IMR-90 (cell line): Measurements from ENCODE around the gene TRDN. TPM values are rescaled to one million over a fixed set of nuclear protein-coding genes. Genes with fewer than 3 reads are reported as not detected.

Experiments
- ATAC-seq: fragments of 200-7000 bp; cut with Tn5 transposase; 2 replicates; pipeline ENCODE4 v1.9.1; 2020; ENCODE audit warnings: low read depth, mild to moderate bottlenecking, moderate library complexity
- BruUV-seq: library from RNA; stranded (reverse); fragments of 400-500 nt; replicated peaks from 2 replicates; lab custom pipeline; 2021; lab: Mats Ljungman, UMichigan
- CTCF ChIA-PET: fragments of 300-600 bp; formaldehyde crosslinking; extraction: SDS; loops from one replicate; lab custom pipeline; 2021; ENCODE audit warnings: antibody characterized with exemption; lab: Yijun Ruan, JAX
- POLR2A ChIA-PET: fragments of 300-600 bp; sonication (Branson Sonifier 250); formaldehyde crosslinking; loops from one replicate; lab custom pipeline; 2022; ENCODE audit warnings: antibody characterized with exemption; ENCODE audit not compliant: unreplicated experiment; lab: Charles Lee
- DNase-seq: peaks from one replicate; pipeline ENCODE4 v3.0.0; 2013
- H2AFZ ChIP-seq: replicated peaks from 2 replicates; pipeline ENCODE3; 2013; ENCODE audit warnings: low read length, mild to moderate bottlenecking; ENCODE audit not compliant: poor library complexity
- H2AK5ac ChIP-seq: 2 replicates; pipeline ENCODE4 v1.6.1; 2013; ENCODE audit warnings: low read depth, low read length, inconsistent platforms
- H2AK9ac ChIP-seq: replicated peaks from 2 replicates; pipeline ENCODE3; 2013; ENCODE audit warnings: mild to moderate bottlenecking, low read depth, low read length, moderate library complexity; ENCODE audit not compliant: poor library complexity
- H2BK120ac ChIP-seq: 2 replicates; pipeline ENCODE4 v1.6.1; 2013; ENCODE audit warnings: low read depth, low read length, inconsistent platforms
- H2BK15ac ChIP-seq: 3 replicates; pipeline ENCODE4 v1.6.1; 2013; ENCODE audit warnings: low read depth, low read length, inconsistent platforms
- H2BK20ac ChIP-seq: 2 replicates; pipeline ENCODE4 v1.6.1; 2013; ENCODE audit warnings: low read depth, mild to moderate bottlenecking, inconsistent platforms, low read length, moderate library complexity
- H2BK5ac ChIP-seq: 2 replicates; pipeline ENCODE4 v1.6.1; 2013; ENCODE audit warnings: mild to moderate bottlenecking, low read depth, low read length, inconsistent platforms; ENCODE audit not compliant: poor library complexity, severe bottlenecking
- H3K14ac ChIP-seq: replicated peaks from 2 replicates; pipeline ENCODE4 v1.6.1; 2013; ENCODE audit warnings: low read depth, low read length, inconsistent platforms
- H3K18ac ChIP-seq: 2 replicates; pipeline ENCODE4 v1.6.1; 2013; ENCODE audit warnings: low read depth, low read length, control low read depth
- H3K23ac ChIP-seq: 2 replicates; pipeline ENCODE4 v1.6.1; 2013; ENCODE audit warnings: low read depth, low read length, inconsistent platforms
- H3K27ac ChIP-seq: 2 replicates; pipeline ENCODE4 v1.5.1; 2013; ENCODE audit warnings: mild to moderate bottlenecking, control low read depth, low read length; ENCODE audit not compliant: insufficient read depth
- H3K27me3 ChIP-seq: 2 replicates; pipeline ENCODE4 v1.6.1; 2013; ENCODE audit warnings: low read length; ENCODE audit not compliant: control insufficient read depth, insufficient read depth
- H3K36me3 ChIP-seq: 2 replicates; pipeline ENCODE4 v1.6.1; 2013; ENCODE audit warnings: low read length, mixed read lengths; ENCODE audit not compliant: control insufficient read depth, insufficient read depth
- H3K4ac ChIP-seq: 2 replicates; pipeline ENCODE4 v1.6.1; 2013; ENCODE audit warnings: low read depth, low read length, inconsistent platforms
- H3K4me1 ChIP-seq: 2 replicates; pipeline ENCODE4 v1.6.1; 2013; ENCODE audit warnings: low read length, mixed read lengths; ENCODE audit not compliant: control insufficient read depth, insufficient read depth
- H3K4me2 ChIP-seq: 2 replicates; pipeline ENCODE4 v1.6.1; 2013; ENCODE audit warnings: low read depth, mild to moderate bottlenecking, control low read depth, low read length, moderate library complexity
- H3K4me3 ChIP-seq: 2 replicates; pipeline ENCODE4 v1.5.1; 2013; ENCODE audit warnings: low read depth, mild to moderate bottlenecking, control low read depth, low read length, moderate library complexity; ENCODE audit not compliant: insufficient read depth
- H3K56ac ChIP-seq: 2 replicates; pipeline ENCODE4 v1.6.1; 2013; ENCODE audit warnings: low read length, inconsistent platforms; ENCODE audit not compliant: insufficient read depth; ENCODE audit errors: extremely low read depth
- H3K79me1 ChIP-seq, 2 experiments: 2 replicates each; pipeline ENCODE4 v1.6.1; 2013; ENCODE audit warnings: low read length in 2 of 2, inconsistent platforms in 1 of 2, low read depth in 1 of 2
- H3K9ac ChIP-seq: 2 replicates; pipeline ENCODE4 v1.6.1; 2013; ENCODE audit warnings: low read depth, low read length, control low read depth
- H3K9me1 ChIP-seq: 2 replicates; pipeline ENCODE4 v1.6.1; 2013; ENCODE audit warnings: low read length, inconsistent platforms; ENCODE audit not compliant: insufficient read depth
- H3K9me3 ChIP-seq: 2 replicates; pipeline ENCODE4 v1.6.1; 2013; ENCODE audit warnings: low read length; ENCODE audit not compliant: control insufficient read depth, insufficient read depth
- H4K20me1 ChIP-seq: 2 replicates; pipeline ENCODE4 v1.6.1; 2013; ENCODE audit warnings: low read length, inconsistent platforms; ENCODE audit not compliant: insufficient read depth
- H4K5ac ChIP-seq: 2 replicates; pipeline ENCODE4 v1.6.1; 2013; ENCODE audit warnings: mild to moderate bottlenecking, low read depth, low read length, control low read depth
- H4K8ac ChIP-seq, 2 experiments: 2 replicates each; pipeline ENCODE4 v1.6.1; 2013; ENCODE audit warnings: low read depth in 2 of 2, low read length in 2 of 2, control low read depth in 1 of 2, inconsistent platforms in 1 of 2
- H4K91ac ChIP-seq: 2 replicates; pipeline ENCODE4 v1.6.1; 2013; ENCODE audit warnings: low read depth, low read length, inconsistent platforms; ENCODE audit not compliant: insufficient read depth
- FOS ChIP-seq: fragments of 150-350 bp; IDR thresholded peaks from 2 replicates; pipeline ENCODE4 v1.6.1; 2016; ENCODE audit warnings: low read depth, low read length
- MAFK ChIP-seq: IDR thresholded peaks from 2 replicates; pipeline ENCODE4 v1.6.1; 2012; ENCODE audit warnings: low read depth, low read length, improper control_type of control experiment
- WGBS, 2 experiments: methylation state at CpG; one replicate each; pipeline versions ENCODE4 v1.1.5 to v1.1.7; 2013; ENCODE audit warnings: missing lambda C conversion rate in 2 of 2; ENCODE audit not compliant: insufficient read length in 1 of 2; ENCODE audit errors: extremely low coverage in 2 of 2; 5-methylcytosine and 5-hydroxymethylcytosine counted together
- dilution Hi-C: fragments of 300-500 bp; cut with HindIII; formaldehyde crosslinking; loops from one replicate; pipeline ENCODE4 v1.14.3; 2018; ENCODE audit warnings: low sequenced_read_pairs; ENCODE audit not compliant: unreplicated experiment
- in situ Hi-C: fragments of 300-500 bp; cut with MboI; formaldehyde crosslinking; loops from 3 replicates; pipeline ENCODE4 v1.14.3; 2019; ENCODE audit warnings: low sequenced_read_pairs, inconsistent platforms, mixed read lengths
- intact Hi-C: fragments of 100-400 bp; cut with micrococcal nuclease; formaldehyde crosslinking; loops from 2 replicates; pipeline ENCODE4 v1.10.0; 2022
- polyA plus RNA-seq, 3 experiments: library from polyadenylated mRNA; depleted of rRNA; stranded (reverse); fragments of >200 nt; gene quantifications; 2 replicates each; pipeline ENCODE4 v1.2.3, GENCODE V29; 2012; ENCODE audit warnings: low replicate concordance in 1 of 3
- total RNA-seq: library from RNA; depleted of rRNA; stranded (reverse); fragments of >200 nt; gene quantifications from 2 replicates; pipeline ENCODE4 v1.2.3, GENCODE V29; 2012

Gene TRDN
- total and polyA plus RNA-seq, 2 of the 4 experiments (the other 2 are of a cell fraction) = not detected

GRCh38 chr6:123423130-123423529 is 213.6 kb downstream of the TRDN start:
- intact Hi-C loops = no loop called here
- no peak for ATAC-seq
- WGBS, 2 experiments = no CpG with 5 or more reads among the region's 1 CpG

More at GRCh38 chr6:123423130-123423529, 213.6 kb downstream of the TRDN start:
- Histone ChIP-seq H3K9ac (no peak overlapping the region), H3K27me3 (no peaks in the 10 kb centered on the region), H4K8ac (no peak overlapping the region), H3K9me1 (no peaks in the 10 kb centered on the region), H2BK20ac (no peak overlapping the region), H2AK5ac (no peak overlapping the region), H3K14ac (no peak overlapping the region), H2AK9ac (no peak overlapping the region), H4K91ac (no peak overlapping the region), H3K79me1 (no peaks in the 10 kb centered on the region), H3K23ac (no peak overlapping the region), H3K18ac (no peak overlapping the region), H3K27ac (no peak overlapping the region), H3K36me3 (no peaks in the 10 kb centered on the region), H3K4me1 (no peaks in the 10 kb centered on the region), H4K20me1 (no peaks in the 10 kb centered on the region), H3K56ac (no peak overlapping the region), H2AFZ (no peak overlapping the region), H3K4ac (no peak overlapping the region), H3K4me3 (no peak overlapping the region), H3K4me2 (no peak overlapping the region), H2BK120ac (no peak overlapping the region), H2BK15ac (no peak overlapping the region), H3K9me3 (peaks cover 2% of the 10 kb centered on the region; the same call in 1 of the 2 replicates), H2BK5ac (no peak overlapping the region), H4K5ac (no peak overlapping the region)
- in situ Hi-C loops (no loop called here), dilution Hi-C loops (no loop called here)
- no peak for TF ChIP-seq FOS
- TF ChIP-seq MAFK = peak; percentile 82
- ChIA-PET CTCF (no interaction called here), POLR2A (no interaction called here)
- BruUV-seq = no TSS peak
- DNase-seq = no peak
